IPS DF 6.9 (cell line): ENCODE data around the gene PCSK7.
A peak's percentile ranks its signal among the peaks of the same experiment; 100 is the strongest.

Source experiments
- DNase-seq: peaks from one replicate; pipeline ENCODE4 v3.0.0-alpha.2; 2013; ENCODE audit warnings: low read depth, low spot score
- H3K27ac ChIP-seq: one replicate; pipeline ENCODE4 v1.5.1; 2013; ENCODE audit warnings: low read length, control low read depth
- H3K27me3 ChIP-seq: 2 replicates; pipeline ENCODE4 v1.6.1; 2013; ENCODE audit warnings: mild to moderate bottlenecking, low read length; ENCODE audit not compliant: control insufficient read depth, insufficient read depth
- H3K36me3 ChIP-seq: 2 replicates; pipeline ENCODE4 v1.6.1; 2013; ENCODE audit warnings: low read length; ENCODE audit not compliant: control insufficient read depth, insufficient read depth
- H3K4me1 ChIP-seq: 2 replicates; pipeline ENCODE4 v1.6.1; 2013; ENCODE audit warnings: low read length; ENCODE audit not compliant: control insufficient read depth, insufficient read depth
- H3K4me3 ChIP-seq: 2 replicates; pipeline ENCODE4 v1.5.1; 2013; ENCODE audit warnings: mild to moderate bottlenecking, low read length
- H3K9me3 ChIP-seq: 2 replicates; pipeline ENCODE4 v1.6.1; 2013; ENCODE audit warnings: low read length, inconsistent platforms; ENCODE audit not compliant: control insufficient read depth, insufficient read depth
- WGBS: extraction: QIAGEN DNeasy Blood & Tissue Kit; methylation state at CpG from one replicate; pipeline ENCODE4 v1.1.7; 2013; ENCODE audit warnings: mixed read lengths, missing lambda C conversion rate; ENCODE audit not compliant: insufficient read length, insufficient coverage; 5-methylcytosine and 5-hydroxymethylcytosine counted together

PCSK7 gene

GRCh38 chr11:117198613-117199012 lies 33.3 kb downstream of the PCSK7 start:
- no CpG with 5 or more reads among the region's 4 CpGs for WGBS
- H3K4me1 ChIP-seq, result peaks cover 5% of the 10 kb centered on the region; the same call in 1 of the 2 replicates
- H3K36me3 ChIP-seq, result no peaks in the 10 kb centered on the region; the same call in 1 of the 2 replicates
- no peaks in the 10 kb centered on the region for H3K27me3 ChIP-seq
- H3K4me3 ChIP-seq, result peak overlapping the region; percentile 39; the same call in 1 of the 2 replicates
- H3K27ac ChIP-seq, result no peak overlapping the region
- DNase-seq, result no peak
- H3K9me3 ChIP-seq, result no peaks in the 10 kb centered on the region

- Histone ChIP-seq H3K27ac (no peak overlapping the region), H3K4me3 (no peak overlapping the region), H3K4me1 (peaks cover 5% of the 10 kb centered on the region; the same call in 1 of the 2 replicates), H3K36me3 (no peaks in the 10 kb centered on the region), H3K9me3 (no peaks in the 10 kb centered on the region), H3K27me3 (no peaks in the 10 kb centered on the region)
- peak; percentile 50 for DNase-seq
- WGBS, result no CpG with 5 or more reads among the region's 17 CpGs
Observed at GRCh38 chr11:117197516-117198456, 34.1 kb downstream of the PCSK7 start.

GRCh38 chr11:117197006-117197405 lies 34.9 kb downstream of the PCSK7 start:
- no peaks in the 10 kb centered on the region for H3K9me3 ChIP-seq
- peaks cover 4% of the 10 kb centered on the region; the same call in 1 of the 2 replicates for H3K36me3 ChIP-seq
- peaks cover 5% of the 10 kb centered on the region; the same call in 1 of the 2 replicates for H3K4me1 ChIP-seq
- no CpG with 5 or more reads among the region's 7 CpGs for WGBS
- H3K27me3 ChIP-seq, result no peaks in the 10 kb centered on the region
- no peak overlapping the region for H3K4me3 ChIP-seq
- H3K27ac ChIP-seq, result no peak overlapping the region
- DNase-seq, result no peak

GRCh38 chr11:117195761-117196160 lies 36.1 kb downstream of the PCSK7 start:
- Histone ChIP-seq H3K27ac (no peak overlapping the region), H3K4me1 (peaks cover 5% of the 10 kb centered on the region; the same call in 1 of the 2 replicates)

GRCh38 chr11:117195258-117195657 lies 36.6 kb downstream of the PCSK7 start:
- no CpG with 5 or more reads among the region's 4 CpGs for WGBS
- no peaks in the 10 kb centered on the region for H3K9me3 ChIP-seq
- H3K27ac ChIP-seq, result no peak overlapping the region

More at GRCh38 chr11:117195761-117196160, 36.1 kb downstream of the PCSK7 start:
- Histone ChIP-seq H3K27me3 (no peaks in the 10 kb centered on the region), H3K36me3 (peaks cover 4% of the 10 kb centered on the region; the same call in 1 of the 2 replicates), H3K9me3 (no peaks in the 10 kb centered on the region), H3K4me3 (no peak overlapping the region)
- no peak for DNase-seq
- WGBS, result no CpG with 5 or more reads among the region's 19 CpGs

GRCh38 chr11:117194267-117194666 lies 37.6 kb downstream of the PCSK7 start:
- Histone ChIP-seq H3K27me3 (no peaks in the 10 kb centered on the region), H3K27ac (no peak overlapping the region), H3K4me3 (no peak overlapping the region), H3K4me1 (peaks cover 4% of the 10 kb centered on the region; the same call in 1 of the 2 replicates), H3K9me3 (no peaks in the 10 kb centered on the region), H3K36me3 (peaks cover 10% of the 10 kb centered on the region)
- no peak for DNase-seq
- no CpG with 5 or more reads among the region's 5 CpGs for WGBS

More at GRCh38 chr11:117195258-117195657, 36.6 kb downstream of the PCSK7 start:
- no peak overlapping the region for H3K4me3 ChIP-seq
- H3K4me1 ChIP-seq, result peaks cover 5% of the 10 kb centered on the region; the same call in 1 of the 2 replicates
- H3K36me3 ChIP-seq, result peaks cover 7% of the 10 kb centered on the region
- DNase-seq, result no peak
- H3K27me3 ChIP-seq, result no peaks in the 10 kb centered on the region

GRCh38 chr11:117193130-117194020 lies 38.5 kb downstream of the PCSK7 start:
- H3K27me3 ChIP-seq, result no peaks in the 10 kb centered on the region
- H3K9me3 ChIP-seq, result no peaks in the 10 kb centered on the region
- no peak for DNase-seq
- H3K4me3 ChIP-seq, result no peak overlapping the region
- peaks cover 10% of the 10 kb centered on the region for H3K36me3 ChIP-seq
- WGBS, result no CpG with 5 or more reads among the region's 15 CpGs
- peaks cover under 1% of the 10 kb centered on the region; the same call in 1 of the 2 replicates for H3K4me1 ChIP-seq
- H3K27ac ChIP-seq, result no peak overlapping the region

- Histone ChIP-seq H3K4me1 (no peaks in the 10 kb centered on the region), H3K36me3 (peaks cover 10% of the 10 kb centered on the region), H3K27me3 (no peaks in the 10 kb centered on the region), H3K27ac (no peak overlapping the region), H3K9me3 (no peaks in the 10 kb centered on the region), H3K4me3 (no peak overlapping the region)
- WGBS, result no CpG with 5 or more reads among the region's 17 CpGs
- DNase-seq, result no peak
Observed at GRCh38 chr11:117192401-117192875, 39.4 kb downstream of the PCSK7 start.

- Histone ChIP-seq H3K27me3 (no peaks in the 10 kb centered on the region), H3K9me3 (no peaks in the 10 kb centered on the region), H3K36me3 (peaks cover 10% of the 10 kb centered on the region), H3K4me1 (no peaks in the 10 kb centered on the region), H3K4me3 (no peak overlapping the region), H3K27ac (no peak overlapping the region)
- no peak for DNase-seq
- no CpG with 5 or more reads among the region's 26 CpGs for WGBS
Observed at GRCh38 chr11:117191680-117192400, 40.0 kb downstream of the PCSK7 start.
